Neuronal stem cell (in vitro differentiated cells): ENCODE measurements around the gene ENOX1.

Experiments used
- DNase-seq: peaks from one replicate; pipeline ENCODE4 v3.0.0-alpha.2; 2013; ENCODE audit warnings: low spot score
- H2AFZ ChIP-seq: one replicate; pipeline ENCODE4 v1.6.1; 2013; ENCODE audit warnings: mild to moderate bottlenecking, low read length, inconsistent platforms
- H2AK5ac ChIP-seq: 2 replicates; pipeline ENCODE4 v1.6.1; 2013; ENCODE audit warnings: low read depth, mild to moderate bottlenecking, inconsistent platforms, low read length, moderate library complexity, mixed read lengths
- H2BK120ac ChIP-seq: 2 replicates; pipeline ENCODE4 v1.6.1; 2013; ENCODE audit warnings: low read depth, mild to moderate bottlenecking, inconsistent platforms, low read length, moderate library complexity, mixed read lengths
- H2BK12ac ChIP-seq: one replicate; pipeline ENCODE4 v1.6.1; 2013; ENCODE audit warnings: low read length, inconsistent platforms
- H2BK15ac ChIP-seq: 2 replicates; pipeline ENCODE4 v1.6.1; 2013; ENCODE audit warnings: mild to moderate bottlenecking, low read length, inconsistent platforms, mixed read lengths
- H2BK5ac ChIP-seq: one replicate; pipeline ENCODE4 v1.6.1; 2013; ENCODE audit warnings: inconsistent platforms, mild to moderate bottlenecking, low read length, moderate library complexity
- H3K14ac ChIP-seq: one replicate; pipeline ENCODE4 v1.6.1; 2013; ENCODE audit warnings: low read length, inconsistent platforms
- H3K18ac ChIP-seq: 2 replicates; pipeline ENCODE4 v1.6.1; 2013; ENCODE audit warnings: low read length, inconsistent platforms
- H3K23ac ChIP-seq: 2 replicates; pipeline ENCODE4 v1.6.1; 2013; ENCODE audit warnings: low read depth, mild to moderate bottlenecking, mixed read lengths, low read length, inconsistent platforms; ENCODE audit not compliant: poor library complexity
- H3K27ac ChIP-seq: replicated peaks from 3 replicates; pipeline ENCODE4 v1.5.1; 2013; ENCODE audit warnings: low read length, inconsistent platforms
- H3K27me3 ChIP-seq, 3 experiments: 2 replicates each; pipeline ENCODE4 v1.6.1; 2013; ENCODE audit warnings: low read length in 3 of 3, mild to moderate bottlenecking in 2 of 3, inconsistent platforms in 1 of 3, low read depth in 1 of 3, mixed read lengths in 1 of 3, moderate library complexity in 1 of 3; ENCODE audit not compliant: control insufficient read depth in 3 of 3, insufficient read depth in 3 of 3
- H3K36me3 ChIP-seq, 2 donors: replicated peaks in 1 of 2; 2 replicates each; pipeline ENCODE4 v1.6.1; 2013; ENCODE audit warnings: low read length in 2 of 2; ENCODE audit not compliant: control insufficient read depth in 2 of 2, insufficient read depth in 2 of 2
- H3K4ac ChIP-seq: 2 replicates; pipeline ENCODE4 v1.6.1; 2013; ENCODE audit warnings: inconsistent platforms, mild to moderate bottlenecking, low read length, moderate library complexity
- H3K4me1 ChIP-seq, 2 donors: 1 replicate in 1 of 2; 2 replicates in 1 of 2; pipeline ENCODE4 v1.6.1; 2013; ENCODE audit warnings: low read length in 2 of 2, low read depth in 1 of 2; ENCODE audit not compliant: control insufficient read depth in 2 of 2, insufficient read depth in 1 of 2
- H3K4me2 ChIP-seq: one replicate; pipeline ENCODE4 v1.6.1; 2013; ENCODE audit warnings: mild to moderate bottlenecking, low read length, inconsistent platforms; ENCODE audit not compliant: insufficient read depth, poor library complexity, severe bottlenecking
- H3K4me3 ChIP-seq, 2 donors: 2 replicates each; pipeline ENCODE4 v1.5.1; 2013; ENCODE audit warnings: low read length in 2 of 2, mild to moderate bottlenecking in 2 of 2, inconsistent platforms in 1 of 2, moderate library complexity in 1 of 2
- H3K79me1 ChIP-seq: one replicate; pipeline ENCODE4 v1.6.1; 2013; ENCODE audit warnings: low read depth, mild to moderate bottlenecking, inconsistent platforms, low read length, moderate library complexity
- H3K9ac ChIP-seq: one replicate; pipeline ENCODE4 v1.6.1; 2013; ENCODE audit warnings: mild to moderate bottlenecking, low read depth, low read length, inconsistent platforms; ENCODE audit not compliant: poor library complexity
- H3K9me3 ChIP-seq, 2 donors: replicated peaks in 1 of 2; 2 replicates each; pipeline versions ENCODE3 to v1.6.1; 2013; ENCODE audit warnings: low read length in 2 of 2, mild to moderate bottlenecking in 2 of 2, inconsistent platforms in 1 of 2, low read depth in 1 of 2, mixed read lengths in 1 of 2, moderate library complexity in 1 of 2; ENCODE audit not compliant: control insufficient read depth in 2 of 2, insufficient read depth in 1 of 2
- H4K8ac ChIP-seq: one replicate; pipeline ENCODE4 v1.6.1; 2013; ENCODE audit warnings: low read depth, mild to moderate bottlenecking, inconsistent platforms, low read length, moderate library complexity
- H4K91ac ChIP-seq: one replicate; pipeline ENCODE4 v1.6.1; 2013; ENCODE audit warnings: low read length, low read depth, mild to moderate bottlenecking, inconsistent platforms; ENCODE audit not compliant: poor library complexity
- WGBS, 2 donors: extraction: QIAGEN DNeasy Blood & Tissue Kit; methylation state at CpG; one replicate each; pipeline ENCODE4 v1.1.7; 2013; ENCODE audit warnings: missing lambda C conversion rate in 2 of 2, mixed read lengths in 1 of 2; ENCODE audit not compliant: insufficient read length in 2 of 2, insufficient replicate concordance in 1 of 2; ENCODE audit errors: extremely low coverage in 2 of 2; 5-methylcytosine and 5-hydroxymethylcytosine counted together

ENOX1 gene

GRCh38 chr13:43784496-43784895 lies 2.3 kb downstream of the ENOX1 start:
- H3K4ac ChIP-seq: no peak overlapping the region
- no peak overlapping the region for H4K91ac ChIP-seq
- H2BK15ac ChIP-seq: no peak overlapping the region
- H3K18ac ChIP-seq: no peak overlapping the region
- H3K9ac ChIP-seq: no peak overlapping the region
- H4K8ac ChIP-seq: no peak overlapping the region
- H2BK5ac ChIP-seq: no peak overlapping the region
- peaks cover 0 to 2% (median 0%) of the 10 kb centered on the region in 3 experiments for H3K27me3 ChIP-seq
- no peak overlapping the region for H3K14ac ChIP-seq
- no peaks in the 10 kb centered on the region for H3K79me1 ChIP-seq
- no peaks in the 10 kb centered on the region for H3K36me3 ChIP-seq
- H2AFZ ChIP-seq: no peak overlapping the region
- H2BK120ac ChIP-seq: no peak overlapping the region
- no peak for DNase-seq
- no peak overlapping the region for H2BK12ac ChIP-seq
- peaks cover 6 to 19% of the 10 kb centered on the region in 2 donors for H3K4me1 ChIP-seq
- H3K23ac ChIP-seq: no peak overlapping the region
- H2AK5ac ChIP-seq: no peak overlapping the region
- no peak overlapping the region for H3K27ac ChIP-seq
- no peak overlapping the region for H3K4me3 ChIP-seq
- H3K4me2 ChIP-seq: no peak overlapping the region
- no peaks in the 10 kb centered on the region for H3K9me3 ChIP-seq
- no CpG with 5 or more reads among the region's 1 CpG for WGBS, 2 donors

- no peak overlapping the region for H3K27ac ChIP-seq
- no peak overlapping the region for H3K18ac ChIP-seq
- no peak overlapping the region for H2BK15ac ChIP-seq
Observed at GRCh38 chr13:43783820-43784219, 3.0 kb downstream of the ENOX1 start.

GRCh38 chr13:43782686-43783085 lies 4.1 kb downstream of the ENOX1 start:
- H2BK15ac ChIP-seq: no peak overlapping the region
- no peaks in the 10 kb centered on the region for H3K79me1 ChIP-seq
- no peaks in the 10 kb centered on the region for H3K36me3 ChIP-seq
- H3K4me2 ChIP-seq: no peak overlapping the region
- no peak overlapping the region for H2AK5ac ChIP-seq
- H3K4me1 ChIP-seq: peaks cover 4 to 13% of the 10 kb centered on the region in 2 donors
- H2AFZ ChIP-seq: no peak overlapping the region
- H4K8ac ChIP-seq: no peak overlapping the region
- no peak overlapping the region for H2BK5ac ChIP-seq
- no peak overlapping the region for H3K27ac ChIP-seq
- no peak overlapping the region for H2BK12ac ChIP-seq
- no peak overlapping the region for H3K4me3 ChIP-seq
- no peak overlapping the region for H3K9ac ChIP-seq
- H3K18ac ChIP-seq: no peak overlapping the region
- H3K4ac ChIP-seq: no peak overlapping the region
- no peak overlapping the region for H3K14ac ChIP-seq
- H3K23ac ChIP-seq: no peak overlapping the region
- WGBS, 2 donors: no CpG with 5 or more reads among the region's 1 CpG
- H3K27me3 ChIP-seq: peaks cover 0 to 2% (median 0%) of the 10 kb centered on the region in 3 experiments
- no peak for DNase-seq
- no peak overlapping the region for H2BK120ac ChIP-seq
- H3K9me3 ChIP-seq: no peaks in the 10 kb centered on the region
- no peak overlapping the region for H4K91ac ChIP-seq

More at GRCh38 chr13:43783820-43784219, 3.0 kb downstream of the ENOX1 start:
- no peak for DNase-seq
- Histone ChIP-seq H3K23ac (no peak overlapping the region), H3K36me3 (no peaks in the 10 kb centered on the region), H4K8ac (no peak overlapping the region), H2BK12ac (no peak overlapping the region), H3K9me3 (no peaks in the 10 kb centered on the region), H2AFZ (no peak overlapping the region), H2AK5ac (no peak overlapping the region), H3K27me3 (peaks cover 0 to 2% (median 0%) of the 10 kb centered on the region in 3 experiments), H3K4me3 (no peak overlapping the region), H3K4ac (no peak overlapping the region), H3K9ac (no peak overlapping the region), H2BK120ac (no peak overlapping the region), H3K4me1 (peaks cover 6 to 19% of the 10 kb centered on the region in 2 donors), H4K91ac (no peak overlapping the region), H3K4me2 (no peak overlapping the region), H3K14ac (no peak overlapping the region), H2BK5ac (no peak overlapping the region), H3K79me1 (no peaks in the 10 kb centered on the region)
- WGBS, 2 donors: no CpG with 5 or more reads among the region's 2 CpGs

GRCh38 chr13:43780666-43781065 lies 6.1 kb downstream of the ENOX1 start:
- H4K8ac ChIP-seq: no peak overlapping the region
- H3K23ac ChIP-seq: no peak overlapping the region
- no peak overlapping the region for H2AK5ac ChIP-seq
- no peak overlapping the region for H3K4me2 ChIP-seq
- H2BK120ac ChIP-seq: no peak overlapping the region
- H3K27ac ChIP-seq: no peak overlapping the region
- H3K4me3 ChIP-seq: no peak overlapping the region
- no peak overlapping the region for H2AFZ ChIP-seq
- no peak overlapping the region for H2BK5ac ChIP-seq
- no peak overlapping the region for H4K91ac ChIP-seq
- H3K9ac ChIP-seq: no peak overlapping the region
- H3K4me1 ChIP-seq: peaks cover 10 to 17% of the 10 kb centered on the region in 2 donors
- no peak for DNase-seq
- no peaks in the 10 kb centered on the region for H3K79me1 ChIP-seq
- H3K18ac ChIP-seq: no peak overlapping the region
- H2BK15ac ChIP-seq: no peak overlapping the region
- H3K9me3 ChIP-seq: no peaks in the 10 kb centered on the region
- H2BK12ac ChIP-seq: no peak overlapping the region
- H3K14ac ChIP-seq: no peak overlapping the region
- H3K27me3 ChIP-seq: no peaks in the 10 kb centered on the region
- no peaks in the 10 kb centered on the region for H3K36me3 ChIP-seq
- no peak overlapping the region for H3K4ac ChIP-seq
